Trophoblast cell (in vitro differentiated cells and primary cell): ENCODE results near the gene AIG1.
A peak's percentile ranks its signal among the peaks of the same experiment; 100 is the strongest.

ENCODE experiments used
- DNase-seq, 2 donors: peaks; one replicate each; pipeline ENCODE4 v3.0.0-alpha.2; 2016
- H2AFZ ChIP-seq: 2 replicates; pipeline ENCODE4 v1.6.1; 2013; ENCODE audit warnings: low read length, moderate library complexity, mild to moderate bottlenecking; ENCODE audit not compliant: insufficient read depth, poor library complexity
- H2AK5ac ChIP-seq: 2 replicates; pipeline ENCODE4 v1.6.1; 2013; ENCODE audit warnings: mild to moderate bottlenecking, low read length
- H2BK120ac ChIP-seq: 2 replicates; pipeline ENCODE4 v1.6.1; 2013; ENCODE audit warnings: low read length, mild to moderate bottlenecking, moderate library complexity; ENCODE audit not compliant: insufficient read depth, poor library complexity
- H2BK12ac ChIP-seq: 2 replicates; pipeline ENCODE4 v1.6.1; 2013; ENCODE audit warnings: mild to moderate bottlenecking, low read length, moderate library complexity
- H2BK5ac ChIP-seq: 2 replicates; pipeline ENCODE4 v1.6.1; 2013; ENCODE audit warnings: low read length, low read depth, moderate library complexity, mild to moderate bottlenecking; ENCODE audit not compliant: poor library complexity
- H3K14ac ChIP-seq: 2 replicates; pipeline ENCODE4 v1.6.1; 2013; ENCODE audit warnings: mild to moderate bottlenecking, low read length
- H3K18ac ChIP-seq: 2 replicates; pipeline ENCODE4 v1.6.1; 2013; ENCODE audit warnings: mild to moderate bottlenecking, low read length
- H3K23ac ChIP-seq: 2 replicates; pipeline ENCODE4 v1.6.1; 2013; ENCODE audit warnings: low read length
- H3K27ac ChIP-seq: 2 replicates; pipeline ENCODE4 v1.5.1; 2013; ENCODE audit warnings: low read depth, mild to moderate bottlenecking, inconsistent platforms, low read length, moderate library complexity
- H3K27me3 ChIP-seq: 2 replicates; pipeline ENCODE4 v1.6.1; 2013; ENCODE audit warnings: inconsistent platforms, mild to moderate bottlenecking, low read length, moderate library complexity; ENCODE audit not compliant: insufficient read depth
- H3K36me3 ChIP-seq, 2 experiments: 1 replicate in 1 of 2; 2 replicates in 1 of 2; pipeline ENCODE4 v1.6.1; 2013; ENCODE audit warnings: low read length in 2 of 2, mild to moderate bottlenecking in 2 of 2, moderate library complexity in 1 of 2; ENCODE audit not compliant: insufficient read depth in 2 of 2, control insufficient read depth in 1 of 2
- H3K4ac ChIP-seq: 2 replicates; pipeline ENCODE4 v1.6.1; 2013; ENCODE audit warnings: low read depth, mild to moderate bottlenecking, low read length, moderate library complexity
- H3K4me1 ChIP-seq, 2 experiments: 1 replicate in 1 of 2; 2 replicates in 1 of 2; pipeline ENCODE4 v1.6.1; 2013; ENCODE audit warnings: low read length in 2 of 2, mild to moderate bottlenecking in 2 of 2, moderate library complexity in 1 of 2; ENCODE audit not compliant: insufficient read depth in 2 of 2, control insufficient read depth in 1 of 2
- H3K4me2 ChIP-seq: 2 replicates; pipeline ENCODE4 v1.6.1; 2013; ENCODE audit warnings: inconsistent platforms, mild to moderate bottlenecking, low read length, moderate library complexity
- H3K4me3 ChIP-seq: 2 replicates; pipeline ENCODE4 v1.5.1; 2013; ENCODE audit warnings: mild to moderate bottlenecking, low read depth, low read length, inconsistent platforms
- H3K79me1 ChIP-seq: one replicate; pipeline ENCODE4 v1.6.1; 2013; ENCODE audit warnings: low read length
- H3K79me2 ChIP-seq: 2 replicates; pipeline ENCODE4 v1.6.1; 2013; ENCODE audit warnings: low read length, mild to moderate bottlenecking; ENCODE audit not compliant: control insufficient read depth, insufficient read depth, poor library complexity
- H3K9ac ChIP-seq: 2 replicates; pipeline ENCODE4 v1.6.1; 2013; ENCODE audit warnings: mild to moderate bottlenecking, low read length
- H3K9me3 ChIP-seq: 2 replicates; pipeline ENCODE4 v1.6.1; 2013; ENCODE audit warnings: low read depth, mild to moderate bottlenecking, control low read depth, inconsistent platforms, low read length; ENCODE audit not compliant: insufficient read depth
- H4K12ac ChIP-seq: 2 replicates; pipeline ENCODE4 v1.6.1; 2013; ENCODE audit warnings: low read depth, mild to moderate bottlenecking, low read length, moderate library complexity
- H4K8ac ChIP-seq: 2 replicates; pipeline ENCODE4 v1.6.1; 2013; ENCODE audit warnings: low read depth, mild to moderate bottlenecking, low read length, moderate library complexity
- H4K91ac ChIP-seq: one replicate; pipeline ENCODE4 v1.6.1; 2013; ENCODE audit warnings: low read depth, mild to moderate bottlenecking, low read length, moderate library complexity
- WGBS: extraction: QIAGEN DNeasy Blood & Tissue Kit; methylation state at CpG from one replicate; pipeline ENCODE4 v1.1.7; 2013; ENCODE audit warnings: missing lambda C conversion rate; ENCODE audit not compliant: insufficient read length, insufficient coverage; ENCODE audit errors: extremely low coverage; 5-methylcytosine and 5-hydroxymethylcytosine counted together

Gene AIG1

DNA sequence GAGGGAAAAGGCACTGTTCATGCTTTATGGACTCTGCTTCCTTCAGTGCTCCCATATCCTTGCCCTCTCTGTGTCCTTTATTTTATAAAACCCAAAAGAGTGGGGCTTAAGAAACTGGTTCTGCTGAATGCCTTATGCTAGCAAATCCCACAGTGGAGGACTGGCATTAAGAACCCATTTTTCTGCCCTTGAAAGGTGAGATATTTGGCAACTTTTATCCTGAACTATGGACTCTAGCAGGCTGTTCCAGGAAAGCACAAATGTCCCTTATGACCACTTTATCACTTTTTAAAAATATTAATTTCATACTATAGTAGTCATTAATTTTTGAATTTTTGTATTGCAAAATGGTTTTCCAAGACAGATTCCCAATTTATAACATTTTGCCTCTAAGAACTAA, 296.5 kb downstream of the AIG1 start:
- no peak overlapping the region for H2BK120ac ChIP-seq
- no peak overlapping the region for H3K27ac ChIP-seq
- H4K91ac ChIP-seq: no peak overlapping the region
- H2AFZ ChIP-seq: no peak overlapping the region
- H3K4me1 ChIP-seq: no peaks in the 10 kb centered on the region
- H3K9ac ChIP-seq: no peak overlapping the region
- H4K12ac ChIP-seq: no peak overlapping the region
- no peak overlapping the region for H2BK5ac ChIP-seq
- no peaks in the 10 kb centered on the region for H3K27me3 ChIP-seq
- no peak overlapping the region for H3K4ac ChIP-seq
- H2AK5ac ChIP-seq: no peak overlapping the region
- H2BK12ac ChIP-seq: no peak overlapping the region
- DNase-seq: no peak
- H3K4me2 ChIP-seq: no peak overlapping the region
- no peak overlapping the region for H3K23ac ChIP-seq
- H4K8ac ChIP-seq: no peak overlapping the region
- peaks cover 2% of the 10 kb centered on the region for H3K9me3 ChIP-seq
- no peak overlapping the region for H3K4me3 ChIP-seq
- H3K14ac ChIP-seq: no peak overlapping the region
- H3K79me1 ChIP-seq: no peaks in the 10 kb centered on the region
- no peaks in the 10 kb centered on the region for H3K79me2 ChIP-seq
- H3K36me3 ChIP-seq: no peaks in the 10 kb centered on the region
- H3K18ac ChIP-seq: no peak overlapping the region

DNA sequence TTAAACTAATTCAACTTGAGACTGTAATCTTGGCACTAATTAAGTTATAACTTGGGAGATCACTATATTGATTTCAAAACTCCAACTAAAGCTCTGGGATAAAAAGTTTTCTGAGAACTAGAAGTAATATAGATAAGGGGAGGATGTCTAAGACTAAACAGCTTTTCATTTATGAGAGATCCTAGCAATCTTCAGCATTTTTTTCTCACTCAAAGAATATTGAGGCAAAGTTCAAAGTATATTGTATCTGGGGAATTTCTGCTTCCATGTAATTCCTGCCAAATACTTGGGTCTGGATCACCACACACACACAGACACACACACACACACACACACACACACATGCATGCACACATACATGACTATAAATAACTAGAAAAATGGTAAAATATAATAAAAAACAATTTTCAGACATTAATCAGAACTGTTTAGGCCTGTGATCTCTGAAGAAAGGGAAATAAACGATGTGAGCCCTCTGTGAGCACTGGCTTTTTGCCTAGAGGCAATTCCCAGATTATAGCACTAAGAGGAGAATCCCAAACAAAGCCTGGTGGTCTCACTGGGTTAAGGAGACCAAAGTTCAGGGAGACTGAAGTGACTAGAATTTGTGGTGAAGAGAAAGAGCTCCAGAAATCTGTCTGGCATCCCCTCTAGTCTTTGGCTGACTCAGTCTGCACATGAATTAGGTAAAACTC, 297.0 kb downstream of the AIG1 start:
- Histone ChIP-seq H3K14ac (no peak overlapping the region), H3K4me3 (no peak overlapping the region), H4K12ac (no peak overlapping the region), H3K9me3 (peaks cover 2% of the 10 kb centered on the region), H3K4ac (no peak overlapping the region), H3K79me2 (no peaks in the 10 kb centered on the region), H2AFZ (no peak overlapping the region), H4K91ac (no peak overlapping the region), H3K4me2 (no peak overlapping the region), H3K36me3 (no peaks in the 10 kb centered on the region), H3K18ac (no peak overlapping the region), H4K8ac (no peak overlapping the region), H3K27ac (no peak overlapping the region), H3K79me1 (no peaks in the 10 kb centered on the region), H2BK120ac (no peak overlapping the region), H3K27me3 (no peaks in the 10 kb centered on the region), H2BK12ac (no peak overlapping the region), H2BK5ac (no peak overlapping the region), H3K4me1 (no peaks in the 10 kb centered on the region), H3K9ac (no peak overlapping the region), H3K23ac (no peak overlapping the region), H2AK5ac (no peak overlapping the region)
- no peak for DNase-seq
- no CpG with 5 or more reads among the region's 1 CpG for WGBS

GRCh38 chr6:143361536-143362191, 301.0 kb downstream of the AIG1 start:
- H3K4me2 ChIP-seq: no peak overlapping the region
- H3K14ac ChIP-seq: no peak overlapping the region
- no peaks in the 10 kb centered on the region for H3K27me3 ChIP-seq
- no peak overlapping the region for H2BK12ac ChIP-seq
- H2AK5ac ChIP-seq: no peak overlapping the region
- WGBS: no CpG with 5 or more reads among the region's 4 CpGs
- H3K18ac ChIP-seq: no peak overlapping the region
- no peaks in the 10 kb centered on the region for H3K79me2 ChIP-seq
- DNase-seq: no peak
- no peak overlapping the region for H4K91ac ChIP-seq
- H3K27ac ChIP-seq: no peak overlapping the region
- no peaks in the 10 kb centered on the region for H3K36me3 ChIP-seq
- no peak overlapping the region for H4K8ac ChIP-seq
- no peaks in the 10 kb centered on the region for H3K4me1 ChIP-seq
- H2BK5ac ChIP-seq: no peak overlapping the region
- no peak overlapping the region for H2AFZ ChIP-seq
- no peak overlapping the region for H3K4me3 ChIP-seq
- no peaks in the 10 kb centered on the region for H3K79me1 ChIP-seq
- H3K9ac ChIP-seq: no peak overlapping the region
- no peak overlapping the region for H4K12ac ChIP-seq
- peak overlapping the region; percentile 85 for H3K23ac ChIP-seq
- no peaks in the 10 kb centered on the region for H3K9me3 ChIP-seq
- H3K4ac ChIP-seq: no peak overlapping the region
- H2BK120ac ChIP-seq: no peak overlapping the region

GRCh38 chr6:143362192-143362558, 301.5 kb downstream of the AIG1 start:
- H3K4ac ChIP-seq: no peak overlapping the region
- WGBS: no CpG with 5 or more reads among the region's 2 CpGs
- no peak overlapping the region for H3K9ac ChIP-seq
- no peak overlapping the region for H2BK12ac ChIP-seq
- H2AFZ ChIP-seq: no peak overlapping the region
- no peak overlapping the region for H3K23ac ChIP-seq
- no peaks in the 10 kb centered on the region for H3K79me2 ChIP-seq
- no peak for DNase-seq
- no peak overlapping the region for H4K8ac ChIP-seq
- no peaks in the 10 kb centered on the region for H3K36me3 ChIP-seq
- no peak overlapping the region for H4K91ac ChIP-seq
- no peaks in the 10 kb centered on the region for H3K79me1 ChIP-seq
- H2BK5ac ChIP-seq: no peak overlapping the region
- no peak overlapping the region for H2BK120ac ChIP-seq
- no peaks in the 10 kb centered on the region for H3K9me3 ChIP-seq
- no peak overlapping the region for H3K14ac ChIP-seq
- no peaks in the 10 kb centered on the region for H3K27me3 ChIP-seq
- no peak overlapping the region for H3K27ac ChIP-seq
- no peak overlapping the region for H3K18ac ChIP-seq
- no peak overlapping the region for H4K12ac ChIP-seq
- H3K4me2 ChIP-seq: no peak overlapping the region
- H3K4me1 ChIP-seq: no peaks in the 10 kb centered on the region
- no peak overlapping the region for H2AK5ac ChIP-seq
- H3K4me3 ChIP-seq: no peak overlapping the region
